NCI-H146 (cell line): ENCODE measurements around the gene LPIN1.
"Not testable (repeated sequence)": the region's sequence is repeated elsewhere in the genome, so short reads cannot be mapped to it uniquely, and the experiment has no call there.

Experiments used
- DNase-seq: peaks from one replicate; lab custom pipeline; 2025; lab: John Stamatoyannopoulos, UW

The LPIN1 gene

DNA sequence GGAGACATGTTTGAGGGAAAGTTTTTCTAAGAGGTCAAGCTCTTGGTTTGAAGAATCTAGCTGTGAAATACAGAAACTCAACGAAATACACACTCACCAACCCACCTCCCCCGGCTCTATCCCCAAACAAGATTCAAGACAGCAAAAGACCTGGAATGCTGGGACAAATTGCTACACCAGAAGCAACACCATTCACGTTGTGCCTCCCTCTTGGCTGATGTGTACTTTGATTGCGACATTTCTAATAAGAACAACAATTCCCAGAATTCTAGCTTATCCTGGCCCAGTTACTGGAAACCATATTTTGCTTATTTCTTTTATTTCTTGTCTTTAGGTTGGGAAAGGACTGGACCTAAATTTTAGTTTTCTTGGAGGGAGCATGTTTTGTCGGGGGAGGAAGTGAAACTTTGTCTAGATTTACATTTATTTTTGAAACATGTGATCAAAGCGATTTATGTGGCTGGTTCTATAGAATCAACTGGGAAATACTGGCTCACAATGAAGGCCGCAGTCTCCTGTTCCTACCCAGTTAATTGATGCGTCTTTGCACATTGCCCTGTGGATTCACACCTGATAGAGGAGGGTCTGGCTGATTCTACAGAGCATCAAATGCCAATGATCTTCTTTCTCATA is 29.6 kb upstream of the LPIN1 start:
- DNase-seq, result no peak

DNA sequence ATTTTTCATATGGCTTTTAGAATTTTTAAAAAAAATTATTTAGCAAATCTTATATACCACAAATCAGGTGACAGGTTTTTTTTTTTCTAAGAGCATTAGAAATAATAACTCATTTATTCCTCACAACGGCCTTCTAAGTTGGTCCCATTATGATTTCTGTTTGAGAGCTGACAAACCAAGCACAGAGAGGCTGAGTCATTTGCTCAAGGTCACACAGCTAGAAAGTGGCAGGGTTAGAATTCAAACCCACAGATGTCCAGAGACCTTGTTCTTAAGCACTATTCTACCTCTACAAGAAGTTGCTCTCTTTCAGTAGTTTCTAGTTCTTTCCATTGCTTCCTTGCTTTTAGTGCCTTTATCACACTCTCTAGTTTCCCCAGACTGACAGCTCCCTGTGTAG is 28.8 kb upstream of the LPIN1 start:
- DNase-seq, result no peak

DNA sequence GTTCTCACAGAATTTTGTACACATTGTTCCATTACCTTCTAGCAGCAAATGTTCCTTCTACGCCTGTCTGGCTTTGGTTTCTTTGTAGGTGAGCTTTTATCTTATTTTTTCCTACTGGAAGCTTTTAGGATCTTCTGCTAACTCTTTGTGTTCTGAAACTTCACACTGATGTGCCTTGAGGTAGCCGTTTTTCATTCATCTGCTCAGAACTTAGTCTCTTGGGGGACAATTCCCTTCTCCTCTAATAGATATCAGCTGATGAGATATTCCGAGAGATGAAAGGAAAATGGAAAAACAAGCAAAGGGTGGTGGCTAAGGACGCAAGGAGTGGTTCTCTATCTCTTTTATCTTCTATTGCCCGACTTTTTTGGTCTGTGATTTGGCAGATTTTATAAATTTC is 27.8 kb upstream of the LPIN1 start:
- no peak for DNase-seq

DNA sequence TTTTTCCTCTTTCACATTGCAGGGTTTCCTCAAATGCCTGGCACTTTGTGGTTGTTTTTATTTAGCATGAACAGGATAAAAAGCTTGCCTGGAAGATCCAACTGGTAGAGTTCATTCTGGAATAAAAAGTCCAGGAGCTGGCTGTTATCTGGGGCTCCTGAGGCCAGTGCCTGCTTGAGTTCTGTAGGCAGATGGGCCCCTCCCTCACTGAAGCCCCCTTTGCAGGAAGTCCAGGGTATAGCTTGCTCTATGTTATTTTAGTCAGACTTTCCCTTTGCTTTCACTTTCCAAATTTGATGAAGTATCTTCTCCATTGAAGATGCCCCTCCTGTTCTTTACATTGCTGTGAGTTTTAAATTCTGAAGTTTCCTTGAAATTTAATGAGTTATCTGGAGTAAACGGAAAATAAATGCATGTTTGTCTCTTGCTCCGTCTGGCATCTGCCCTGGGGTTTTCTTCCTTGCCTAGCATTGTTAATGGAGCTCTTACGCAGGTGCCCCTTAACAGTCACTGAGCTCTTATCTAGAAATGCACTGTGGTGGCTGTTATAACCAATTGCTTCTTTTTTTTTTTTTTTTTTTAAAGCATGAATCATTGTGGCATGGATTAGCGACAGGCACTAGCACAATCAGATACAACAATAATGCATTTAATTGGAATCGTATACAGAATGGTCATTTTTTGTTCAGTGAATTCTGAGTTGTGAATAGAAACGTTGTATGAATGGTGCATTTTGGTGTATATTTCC is 27.0 kb upstream of the LPIN1 start:
- peak; percentile 67 for DNase-seq

DNA sequence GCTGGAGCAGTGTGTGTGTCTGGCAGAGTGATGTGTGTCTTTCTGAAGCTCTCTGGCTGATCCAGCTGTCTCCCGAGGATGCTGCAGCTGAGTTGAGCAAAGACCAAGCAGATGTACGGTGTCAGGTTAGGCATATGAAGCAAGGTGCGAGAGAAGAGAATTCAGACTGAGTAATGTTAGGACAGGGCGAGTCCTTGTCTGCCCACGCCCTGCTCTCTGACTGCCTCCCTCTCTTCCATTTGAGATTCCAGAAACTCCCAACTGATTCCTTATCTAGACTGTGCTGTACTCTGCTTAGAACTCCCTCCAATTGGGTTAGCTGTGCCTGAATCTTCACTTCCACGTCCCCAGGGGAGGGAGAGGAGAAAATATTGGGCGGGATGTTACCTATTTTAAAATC is 25.7 kb upstream of the LPIN1 start:
- no peak for DNase-seq

DNA sequence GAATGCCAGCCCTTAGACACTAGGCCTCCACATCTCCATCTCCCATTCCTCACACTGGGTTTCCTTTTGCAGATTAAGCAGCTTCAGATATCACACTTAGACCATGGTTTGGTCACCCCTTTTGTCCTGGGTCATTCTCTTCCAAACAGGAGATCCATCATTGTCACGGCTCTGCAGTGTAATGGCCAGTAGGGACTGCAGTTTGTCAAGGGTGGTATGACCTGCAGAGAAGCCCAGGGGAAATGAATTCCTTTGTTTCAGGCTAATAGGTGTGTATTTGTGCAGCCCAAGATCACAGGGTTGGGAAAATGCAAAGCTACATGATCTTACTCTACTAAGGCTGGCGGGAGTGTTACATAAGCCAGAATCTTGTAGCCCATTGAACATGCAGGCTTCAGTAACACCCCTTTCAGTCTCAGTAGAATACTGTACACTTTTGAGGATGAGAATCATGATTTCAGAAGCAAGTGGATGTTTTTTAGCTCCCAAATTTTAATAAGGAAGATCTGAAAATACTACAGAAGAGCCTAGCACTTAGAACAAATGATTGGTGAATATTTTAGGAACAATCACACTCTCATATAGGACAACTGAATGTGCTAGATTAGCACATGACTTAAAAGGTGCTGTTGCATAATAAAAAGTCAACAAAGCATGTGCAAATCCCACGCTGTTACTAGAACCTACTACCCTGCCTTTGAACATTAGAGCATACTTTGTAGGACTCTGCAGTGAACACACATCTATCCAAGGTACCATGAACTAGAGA is 24.0 kb upstream of the LPIN1 start:
- DNase-seq, result no peak

DNA sequence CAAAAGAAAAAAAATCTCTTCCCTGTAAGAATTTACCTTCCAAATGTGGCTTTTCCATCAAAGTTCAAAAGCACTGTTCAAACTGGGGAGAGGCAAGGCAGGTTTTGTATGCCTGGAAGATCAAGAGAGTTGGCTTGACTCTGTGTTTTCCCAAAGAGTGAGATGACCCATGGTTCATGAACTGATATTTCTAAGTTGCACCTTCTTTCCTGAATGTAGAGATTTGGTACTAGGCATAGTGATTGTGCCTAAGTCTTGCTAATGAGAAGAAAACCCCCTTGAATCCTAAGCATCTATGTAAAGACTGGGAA is 23.4 kb upstream of the LPIN1 start:
- DNase-seq, result no peak

DNA sequence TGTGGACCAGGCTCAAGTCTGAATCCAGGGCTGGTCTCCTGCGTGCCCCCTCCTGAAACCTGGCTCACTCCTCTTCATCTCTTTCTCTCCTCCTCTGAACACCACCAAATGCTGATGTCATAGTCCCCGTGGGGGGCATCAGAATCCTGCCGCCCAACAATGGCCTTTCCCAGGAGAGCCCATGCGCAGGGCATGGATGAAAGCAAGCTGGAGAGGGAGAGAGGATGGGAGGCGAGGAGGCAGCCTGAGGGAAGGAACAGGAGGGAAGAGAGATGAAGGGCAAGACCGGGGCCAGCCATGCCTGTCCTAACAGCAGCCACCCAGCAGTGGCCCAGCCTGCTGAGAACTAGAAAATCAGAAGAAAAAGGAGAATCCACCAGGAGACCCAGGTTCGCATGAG is 22.3 kb upstream of the LPIN1 start:
- no peak for DNase-seq

DNA sequence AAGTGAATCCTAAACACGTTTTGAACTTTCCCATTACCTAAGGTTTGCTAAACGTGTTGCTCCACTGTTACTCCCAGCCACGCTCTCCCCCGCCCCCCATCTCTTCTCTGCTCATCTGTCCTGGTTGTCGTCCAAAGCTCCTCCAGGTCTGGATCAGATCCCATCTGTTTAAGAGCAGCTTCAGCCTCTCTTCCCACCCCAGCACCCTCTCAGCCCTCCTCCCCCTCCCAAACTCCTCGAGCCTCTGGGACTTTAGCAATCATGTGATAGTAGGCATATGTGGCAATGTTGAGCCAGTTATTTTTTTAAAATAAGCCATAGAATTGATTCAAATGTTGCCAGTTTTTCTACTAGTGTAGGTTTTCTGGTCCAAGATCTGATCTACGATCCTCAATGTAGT is 20.0 kb upstream of the LPIN1 start:
- no peak for DNase-seq

DNA sequence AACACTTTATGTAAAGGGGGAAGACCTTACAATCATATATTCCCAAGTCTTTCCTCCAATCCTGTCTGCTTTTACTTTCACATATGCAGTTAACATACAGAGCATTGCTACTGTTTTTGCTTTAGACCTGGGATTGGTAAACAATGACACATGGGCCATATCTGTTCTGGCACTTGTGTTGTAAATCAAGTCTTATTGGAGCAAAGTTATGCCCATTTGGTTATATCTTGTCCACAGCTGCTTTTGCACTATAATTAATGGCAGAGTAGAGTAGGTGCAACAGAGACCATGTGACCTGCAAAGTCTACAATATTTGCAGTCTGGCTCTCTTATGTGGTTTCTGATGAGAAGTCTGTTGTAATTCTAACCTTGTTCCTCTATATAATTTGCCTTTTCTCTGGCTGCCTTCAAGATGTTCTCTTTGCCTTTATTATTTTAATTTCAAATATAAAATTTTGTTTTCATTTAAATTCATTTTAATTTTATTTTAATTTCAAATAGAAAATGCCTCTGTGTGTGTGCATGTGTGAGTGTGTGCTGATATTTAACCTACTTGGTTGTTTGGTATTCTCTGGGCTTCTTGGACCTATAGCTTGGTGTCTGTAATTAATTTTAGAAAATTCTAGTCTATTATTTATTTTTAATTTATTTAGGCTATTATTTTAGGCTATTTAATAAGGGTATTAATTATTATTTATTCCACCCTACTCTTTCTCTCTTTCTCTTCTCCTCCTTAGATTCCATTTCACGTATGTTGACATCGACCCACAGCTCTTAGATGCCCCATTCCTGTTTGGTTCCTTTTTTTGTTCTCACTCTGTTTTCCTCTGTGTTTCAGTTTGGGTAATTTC is 16.8 kb upstream of the LPIN1 start:
- DNase-seq, result no peak

DNA sequence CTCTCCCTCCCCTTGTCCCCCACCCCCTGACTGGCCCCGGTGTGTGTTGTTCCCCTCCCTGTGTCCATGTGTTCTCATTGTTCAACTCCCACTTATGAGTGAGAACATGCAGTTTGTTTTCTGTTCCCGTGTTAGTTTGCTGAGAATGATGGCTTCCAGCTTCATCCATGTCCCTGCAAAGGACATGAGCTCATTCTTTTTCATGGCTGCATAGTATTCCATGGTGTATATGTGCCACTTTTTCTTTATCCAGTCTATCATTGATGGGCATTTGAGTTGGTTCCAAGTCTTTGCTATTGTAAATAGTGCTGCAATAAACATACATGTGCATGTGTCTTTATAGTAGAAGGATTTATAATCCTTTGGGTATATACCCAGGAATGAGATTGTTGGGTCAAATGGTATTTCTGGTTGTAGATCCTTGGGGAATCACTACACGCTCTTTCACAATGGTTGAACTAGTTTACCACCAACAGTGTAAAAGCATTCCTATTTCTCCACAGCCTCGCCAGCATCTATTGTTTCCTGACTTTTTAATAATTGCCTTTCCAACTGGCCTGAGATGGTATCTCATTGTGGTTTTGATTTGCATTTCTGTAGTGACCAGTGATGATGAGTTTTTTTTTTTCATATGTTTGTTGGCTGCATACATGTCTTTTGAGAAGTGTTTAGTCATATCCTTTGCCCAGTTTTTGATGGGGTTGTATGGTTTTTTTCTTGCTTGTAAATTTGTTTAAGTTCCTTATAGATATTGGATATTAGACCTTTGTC is 15.0 kb upstream of the LPIN1 start:
- not testable (repeated sequence) for DNase-seq

DNA sequence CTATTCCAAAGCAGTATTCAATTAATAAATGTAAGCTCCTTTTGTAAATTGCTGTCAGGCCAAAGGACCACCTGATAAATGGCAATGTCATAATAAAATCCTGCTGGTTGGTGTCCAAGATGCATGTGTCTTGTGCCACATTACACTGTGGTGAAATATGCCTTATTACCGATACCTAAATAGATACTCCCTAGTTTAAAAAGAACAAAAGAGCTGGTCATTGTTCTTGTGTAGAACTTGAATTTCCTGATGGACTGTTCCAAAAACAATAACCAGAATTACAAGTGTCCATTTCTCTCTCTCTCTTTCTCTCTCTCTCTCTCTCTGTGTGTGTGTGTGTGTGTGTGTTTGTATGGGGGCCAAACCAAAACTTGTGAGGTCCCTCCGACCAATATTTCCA is 13.8 kb upstream of the LPIN1 start:
- no peak for DNase-seq

DNA sequence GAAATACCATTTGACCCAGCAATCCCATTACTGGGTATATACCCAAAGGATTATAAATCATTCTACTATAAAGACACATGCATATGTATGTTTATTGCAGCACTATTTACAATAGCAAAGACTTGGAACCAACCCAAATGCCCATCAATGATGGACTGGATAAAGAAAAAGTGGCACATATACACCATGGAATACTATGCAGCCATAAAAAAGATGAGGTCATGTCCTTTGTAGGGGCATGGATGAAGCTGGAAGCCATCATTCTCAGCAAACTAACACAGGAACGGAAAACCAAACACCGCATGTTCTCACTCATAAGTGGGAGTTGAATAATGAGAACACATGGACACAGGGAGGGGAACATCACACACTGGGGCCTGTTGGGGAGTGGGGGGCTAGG is 8.6 kb upstream of the LPIN1 start:
- DNase-seq, result not testable (repeated sequence)

DNA sequence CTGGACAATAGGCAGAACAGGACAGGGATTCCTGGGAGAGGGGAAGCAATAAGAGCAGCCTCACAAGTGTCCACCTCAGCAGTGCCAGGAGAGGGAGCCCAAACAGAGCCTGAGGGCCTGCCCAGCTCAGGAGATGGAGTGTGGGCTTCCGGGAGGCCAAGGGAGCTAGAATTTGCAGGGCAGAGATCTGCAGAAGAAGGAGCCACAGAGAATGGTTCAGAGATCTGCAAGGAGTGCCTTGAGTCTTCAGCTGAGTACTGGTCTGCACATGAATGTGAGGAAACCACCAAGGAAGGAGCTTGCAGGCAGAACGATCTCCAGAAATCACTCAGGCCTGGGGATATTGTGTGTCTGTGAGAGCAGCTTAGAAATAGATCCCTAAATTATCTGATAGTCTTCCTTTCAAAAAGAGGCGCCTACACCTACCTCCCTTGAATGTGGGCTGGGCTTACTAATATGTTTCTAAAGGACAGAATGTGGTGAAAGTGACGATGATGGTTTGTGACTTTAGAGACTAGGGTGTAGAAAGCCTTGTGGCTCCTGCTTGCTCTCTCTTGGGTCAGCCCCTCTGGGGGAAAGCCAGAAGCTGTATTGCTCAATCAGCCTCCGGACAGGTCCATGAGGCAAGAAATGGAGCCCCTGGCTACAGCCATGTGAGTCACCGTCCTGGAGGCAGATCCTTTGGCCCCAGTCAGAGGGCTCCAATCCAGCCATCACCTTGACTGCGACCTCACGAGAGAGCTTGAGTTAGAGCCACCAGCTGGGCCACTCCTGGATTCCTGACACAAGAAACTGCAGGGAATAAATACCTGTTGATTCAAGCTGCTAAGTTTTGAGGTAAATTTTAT is 7.6 kb upstream of the LPIN1 start:
- DNase-seq, result peak; percentile 44

DNA sequence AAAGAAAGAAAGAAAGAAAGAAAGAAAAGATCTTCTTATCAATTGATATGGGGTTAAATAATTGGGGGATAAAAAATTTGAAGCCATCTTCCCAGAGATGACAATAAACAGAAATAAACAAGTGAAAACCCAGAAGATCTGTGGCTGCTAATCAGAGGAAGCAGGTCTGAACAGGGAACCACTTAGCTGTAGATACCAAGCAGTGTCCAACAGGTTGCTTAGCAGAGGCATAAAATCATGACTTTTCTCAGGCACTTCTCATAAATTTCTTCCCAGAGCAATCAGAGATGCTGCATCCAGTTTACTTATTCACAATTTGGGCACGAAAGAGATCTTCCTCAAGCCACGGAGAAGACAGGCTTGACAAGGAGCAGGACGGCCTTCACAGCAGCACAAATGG is 5.7 kb upstream of the LPIN1 start:
- no peak for DNase-seq

DNA sequence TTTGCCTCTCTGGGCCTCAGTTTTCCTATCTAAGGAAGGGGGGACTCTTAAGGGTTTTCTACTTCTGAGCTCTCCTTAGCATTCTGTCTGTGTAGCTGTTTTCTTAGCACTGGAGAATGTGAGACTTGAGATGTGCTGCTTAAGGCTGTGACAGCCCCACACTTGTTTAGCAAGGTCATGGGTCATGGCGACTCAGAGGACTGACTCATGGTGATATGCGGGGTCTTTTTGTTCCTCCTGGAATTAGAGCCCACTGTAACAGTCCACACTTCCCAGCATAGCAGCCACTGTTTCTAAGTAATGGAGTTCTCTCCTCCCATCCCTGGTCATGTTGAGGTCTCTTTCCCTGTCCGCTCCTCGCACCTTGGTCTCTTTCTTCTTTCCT is 4.1 kb upstream of the LPIN1 start:
- DNase-seq, result no peak

DNA sequence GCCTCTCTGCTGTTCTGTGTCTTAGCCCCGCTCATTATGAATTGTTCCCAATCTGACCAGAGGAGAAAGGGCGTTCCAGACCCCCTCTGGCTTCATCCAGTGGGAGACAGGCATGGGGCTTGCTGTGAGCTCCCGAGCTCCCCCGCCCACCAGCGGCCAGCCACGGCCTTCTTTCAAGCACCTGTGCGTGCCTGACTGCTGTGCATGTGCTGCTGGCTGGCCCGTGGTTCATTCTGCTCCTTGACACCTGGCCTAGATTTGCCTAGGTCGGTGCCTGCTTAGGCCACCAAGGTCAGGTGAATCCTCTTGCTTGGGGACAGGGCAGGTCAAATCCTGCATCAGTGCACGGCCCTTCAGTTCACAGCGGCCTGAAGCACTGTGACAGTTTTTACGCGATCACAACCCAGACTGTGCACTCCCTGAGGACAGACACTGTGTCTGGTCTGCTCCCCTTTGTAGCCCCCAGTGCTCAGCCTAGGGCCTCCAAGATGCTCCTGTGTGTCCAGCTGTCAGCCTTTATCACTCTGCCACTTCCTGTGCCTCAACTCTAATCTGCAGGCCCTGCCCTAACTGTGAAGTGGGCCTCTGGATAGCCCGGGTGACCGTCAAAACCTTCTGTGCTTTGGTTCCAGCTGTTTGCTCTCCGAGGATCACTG is 3.6 kb upstream of the LPIN1 start:
- DNase-seq, result no peak

DNA sequence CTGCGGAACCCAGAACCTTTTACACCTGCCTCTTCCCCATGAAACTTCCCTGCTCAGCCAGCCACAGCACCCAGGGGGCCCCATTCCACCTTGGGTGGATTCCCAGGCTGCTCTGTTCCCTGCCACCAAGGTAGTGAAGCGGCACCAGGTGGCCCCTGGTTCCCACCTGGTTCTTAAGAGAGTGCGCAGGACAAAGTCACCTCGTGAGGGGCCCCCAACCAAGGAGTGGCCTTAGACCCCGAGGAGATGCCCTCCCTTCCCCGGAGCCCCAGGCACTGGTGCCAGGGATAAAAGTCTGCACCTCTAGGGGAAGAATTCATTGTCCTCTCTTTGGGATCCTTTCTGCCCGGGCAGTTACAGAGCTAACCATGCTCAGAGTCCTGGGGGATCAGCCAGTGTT is 3.1 kb upstream of the LPIN1 start:
- DNase-seq, result no peak

DNA sequence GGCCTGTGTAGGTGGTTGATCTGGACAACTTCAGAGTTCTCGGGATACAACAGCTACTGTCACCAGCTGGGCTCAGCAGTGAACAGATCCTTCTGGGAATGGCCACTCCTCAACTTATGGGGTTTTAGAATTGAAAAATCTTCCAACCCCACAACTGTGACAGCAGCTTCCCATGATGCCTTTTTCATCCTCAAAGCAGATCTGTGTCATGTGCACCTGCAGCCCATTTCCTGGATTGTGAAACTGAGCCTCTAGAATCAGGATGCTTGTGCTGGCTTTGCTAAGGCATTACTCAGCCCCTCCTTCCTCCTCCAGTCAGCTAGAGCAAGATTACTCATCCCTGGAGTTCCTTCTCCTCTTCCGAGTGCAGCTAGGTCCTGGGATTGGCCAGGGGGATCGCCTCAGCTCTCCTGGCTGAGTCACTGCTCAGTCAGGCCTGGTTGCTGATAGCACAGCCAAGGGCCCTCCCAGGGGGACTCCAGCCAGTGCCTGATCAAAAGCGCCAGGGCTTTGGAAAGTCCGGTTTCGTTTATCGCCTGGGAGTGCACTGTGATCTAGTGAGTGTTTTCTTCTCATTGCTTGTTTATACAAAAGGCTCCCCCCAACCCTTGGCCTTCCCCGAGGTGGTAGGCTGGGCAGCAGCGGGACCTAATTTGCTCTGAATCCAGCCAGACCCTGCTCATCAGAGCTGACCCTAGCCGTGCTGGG is 2.4 kb upstream of the LPIN1 start:
- peak; percentile 88 for DNase-seq
